Ishikawa (cell line): ENCODE results near the gene HPF1.
A peak's percentile ranks its signal among the peaks of the same experiment; 100 is the strongest.

Experiments
- CEBPB ChIP-seq: IDR thresholded peaks from 2 replicates; pipeline ENCODE4 v1.6.1; 2012
- CREB1 ChIP-seq: IDR thresholded peaks from 2 replicates; pipeline ENCODE4 v1.6.1; 2012; ENCODE audit warnings: low read depth
- EP300 ChIP-seq: IDR thresholded peaks from 2 replicates; pipeline ENCODE4 v1.6.1; 2012; ENCODE audit warnings: borderline replicate concordance
- FOXM1 ChIP-seq: IDR thresholded peaks from 2 replicates; pipeline ENCODE4 v1.6.1; 2012; ENCODE audit warnings: low read depth, borderline replicate concordance
- YY1 ChIP-seq: IDR thresholded peaks from 2 replicates; pipeline ENCODE4 v1.6.1; 2012; ENCODE audit warnings: low read depth
- TF ChIP-seq, protein P1 (sequence below): IDR thresholded peaks from 2 replicates; pipeline ENCODE4 v1.6.1; 2012
- TF ChIP-seq, protein P2 (sequence below): IDR thresholded peaks from 2 replicates; pipeline ENCODE4 v1.6.1; 2012; ENCODE audit warnings: low read depth, mild to moderate bottlenecking
- TF ChIP-seq, protein P3 (sequence below): IDR thresholded peaks from 2 replicates; pipeline ENCODE4 v1.6.1; 2012

DNA sequence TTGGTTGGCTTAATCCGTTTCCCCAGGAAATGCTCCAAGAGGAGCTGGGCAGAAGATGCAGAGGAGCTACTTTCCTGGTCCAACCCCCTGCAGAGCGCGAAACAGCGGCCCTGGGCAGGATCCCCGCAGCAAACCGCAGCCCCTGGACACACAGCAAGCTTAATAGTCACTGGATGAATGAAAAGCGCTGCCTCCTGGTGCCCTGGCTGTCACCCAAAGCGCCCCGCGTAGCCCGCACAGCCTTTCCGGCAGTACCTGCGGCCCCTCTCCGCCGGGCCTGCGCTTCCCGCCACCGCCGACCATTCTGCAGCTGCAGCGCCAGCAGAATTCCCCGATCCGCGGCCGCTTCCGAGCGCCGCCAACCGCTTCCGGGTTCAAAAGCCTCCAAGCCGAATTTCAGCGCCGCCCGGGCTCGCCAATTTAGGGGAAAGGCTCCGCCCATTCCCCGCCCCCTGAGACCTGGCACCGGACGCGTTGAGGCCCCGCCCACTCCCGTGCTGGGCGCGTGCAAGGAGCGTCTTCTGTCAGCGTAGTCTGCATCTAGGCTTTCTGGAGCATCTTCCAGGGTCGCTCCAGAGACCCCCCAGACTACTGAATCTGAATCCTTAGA, at the start of gene HPF1:
- TF ChIP-seq, protein P1, sequence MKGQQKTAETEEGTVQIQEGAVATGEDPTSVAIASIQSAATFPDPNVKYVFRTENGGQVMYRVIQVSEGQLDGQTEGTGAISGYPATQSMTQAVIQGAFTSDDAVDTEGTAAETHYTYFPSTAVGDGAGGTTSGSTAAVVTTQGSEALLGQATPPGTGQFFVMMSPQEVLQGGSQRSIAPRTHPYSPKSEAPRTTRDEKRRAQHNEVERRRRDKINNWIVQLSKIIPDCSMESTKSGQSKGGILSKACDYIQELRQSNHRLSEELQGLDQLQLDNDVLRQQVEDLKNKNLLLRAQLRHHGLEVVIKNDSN: no peak
- TF ChIP-seq, protein P2, sequence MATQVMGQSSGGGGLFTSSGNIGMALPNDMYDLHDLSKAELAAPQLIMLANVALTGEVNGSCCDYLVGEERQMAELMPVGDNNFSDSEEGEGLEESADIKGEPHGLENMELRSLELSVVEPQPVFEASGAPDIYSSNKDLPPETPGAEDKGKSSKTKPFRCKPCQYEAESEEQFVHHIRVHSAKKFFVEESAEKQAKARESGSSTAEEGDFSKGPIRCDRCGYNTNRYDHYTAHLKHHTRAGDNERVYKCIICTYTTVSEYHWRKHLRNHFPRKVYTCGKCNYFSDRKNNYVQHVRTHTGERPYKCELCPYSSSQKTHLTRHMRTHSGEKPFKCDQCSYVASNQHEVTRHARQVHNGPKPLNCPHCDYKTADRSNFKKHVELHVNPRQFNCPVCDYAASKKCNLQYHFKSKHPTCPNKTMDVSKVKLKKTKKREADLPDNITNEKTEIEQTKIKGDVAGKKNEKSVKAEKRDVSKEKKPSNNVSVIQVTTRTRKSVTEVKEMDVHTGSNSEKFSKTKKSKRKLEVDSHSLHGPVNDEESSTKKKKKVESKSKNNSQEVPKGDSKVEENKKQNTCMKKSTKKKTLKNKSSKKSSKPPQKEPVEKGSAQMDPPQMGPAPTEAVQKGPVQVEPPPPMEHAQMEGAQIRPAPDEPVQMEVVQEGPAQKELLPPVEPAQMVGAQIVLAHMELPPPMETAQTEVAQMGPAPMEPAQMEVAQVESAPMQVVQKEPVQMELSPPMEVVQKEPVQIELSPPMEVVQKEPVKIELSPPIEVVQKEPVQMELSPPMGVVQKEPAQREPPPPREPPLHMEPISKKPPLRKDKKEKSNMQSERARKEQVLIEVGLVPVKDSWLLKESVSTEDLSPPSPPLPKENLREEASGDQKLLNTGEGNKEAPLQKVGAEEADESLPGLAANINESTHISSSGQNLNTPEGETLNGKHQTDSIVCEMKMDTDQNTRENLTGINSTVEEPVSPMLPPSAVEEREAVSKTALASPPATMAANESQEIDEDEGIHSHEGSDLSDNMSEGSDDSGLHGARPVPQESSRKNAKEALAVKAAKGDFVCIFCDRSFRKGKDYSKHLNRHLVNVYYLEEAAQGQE: no peak
- TF ChIP-seq EP300: no peak; the same call in 1 of the 2 replicates
- no peak for TF ChIP-seq FOXM1
- TF ChIP-seq, protein P3, sequence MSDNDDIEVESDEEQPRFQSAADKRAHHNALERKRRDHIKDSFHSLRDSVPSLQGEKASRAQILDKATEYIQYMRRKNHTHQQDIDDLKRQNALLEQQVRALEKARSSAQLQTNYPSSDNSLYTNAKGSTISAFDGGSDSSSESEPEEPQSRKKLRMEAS: peak; percentile 73
- peak; percentile 78 for TF ChIP-seq YY1
- no peak for TF ChIP-seq CEBPB
- TF ChIP-seq CREB1: no peak
